ENCODE measurements around the gene SASH1. TPM values are rescaled to one million over a fixed set of nuclear protein-coding genes. Genes with fewer than 3 reads are reported as not detected.

SASH1 gene
- total RNA-seq, 2 donors from 2014 or later: 21.0 to 49.8 TPM

- ATAC-seq (no peak), DNase-seq (no peak)
- no peaks in the 10 kb centered on the region for H3K36me3 ChIP-seq (replicated peaks in 1 of 2; ENCODE audit: insufficient read depth in 1 of 2, low read depth in 2 of 2)
- 67 to 69% methylated on average over 1 of the region's 1 CpG for WGBS, 2 donors
- H3K4me1 ChIP-seq: peaks cover 7% of the 10 kb centered on the region
- H3K27me3 ChIP-seq: no peaks in the 10 kb centered on the region
- TF ChIP-seq POLR2A (IDR thresholded peaks at IDR 0.05) (no peak), CTCF (IDR thresholded peaks at IDR 0.05) (no peak)
- no peak overlapping the region for H3K27ac ChIP-seq
- intact Hi-C loops (cut with DNase I): no loop called here
- no peak overlapping the region for H3K4me3 ChIP-seq
- H3K9me3 ChIP-seq: no peaks in the 10 kb centered on the region
Measured at GRCh38 chr6:148296771-148297170, 45.9 kb upstream of the SASH1 start.

DNA sequence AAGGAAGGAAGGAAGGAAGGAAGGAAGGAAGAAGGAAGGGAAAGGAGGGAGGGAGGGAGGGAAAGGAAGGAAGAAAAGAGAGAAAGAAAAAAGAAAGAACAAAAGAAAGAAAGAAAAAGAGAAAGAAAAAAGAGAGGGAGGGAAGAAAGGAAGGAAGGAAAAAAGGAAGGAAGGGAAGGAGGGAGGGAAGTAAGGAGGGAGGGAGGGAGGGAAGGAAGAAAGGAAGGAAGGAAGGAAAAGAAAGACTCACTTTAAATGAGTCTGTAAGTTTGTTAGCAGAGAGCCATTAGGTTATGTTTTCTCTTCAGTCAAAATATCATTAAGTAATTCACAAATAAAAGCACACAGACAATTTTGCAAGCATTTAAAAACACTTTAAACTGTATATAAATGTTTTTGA lies 44.0 kb upstream of the SASH1 start:
- no peaks in the 10 kb centered on the region for H3K9me3 ChIP-seq
- H3K27me3 ChIP-seq: no peaks in the 10 kb centered on the region
- ATAC-seq (no peak), DNase-seq (no peak)
- H3K4me1 ChIP-seq: peaks cover under 1% of the 10 kb centered on the region
- H3K4me3 ChIP-seq: no peak overlapping the region
- TF ChIP-seq CTCF (IDR thresholded peaks at IDR 0.05) (no peak), POLR2A (IDR thresholded peaks at IDR 0.05) (no peak)
- intact Hi-C loops (cut with DNase I): no loop called here
- H3K36me3 ChIP-seq (replicated peaks in 1 of 2; ENCODE audit: insufficient read depth in 1 of 2, low read depth in 2 of 2): no peaks in the 10 kb centered on the region
- no peak overlapping the region for H3K27ac ChIP-seq

GRCh38 chr6:148303616-148304015 lies 39.0 kb upstream of the SASH1 start:
- no peak for DNase-seq
- no peaks in the 10 kb centered on the region for H3K9me3 ChIP-seq
- no peak overlapping the region for H3K4me3 ChIP-seq
- H3K27ac ChIP-seq: no peak overlapping the region
- no peak for ATAC-seq
- no peak for TF ChIP-seq POLR2A (IDR thresholded peaks at IDR 0.05)
- TF ChIP-seq CTCF (IDR thresholded peaks at IDR 0.05): no peak
- H3K4me1 ChIP-seq: no peaks in the 10 kb centered on the region
- H3K36me3 ChIP-seq (replicated peaks in 1 of 2; ENCODE audit: insufficient read depth in 1 of 2, low read depth in 2 of 2): no peaks in the 10 kb centered on the region
- intact Hi-C loops (cut with DNase I): no loop called here
- 94 to 97% methylated on average over 5 of the region's 5 CpGs for WGBS, 2 donors
- H3K27me3 ChIP-seq: no peaks in the 10 kb centered on the region

DNA sequence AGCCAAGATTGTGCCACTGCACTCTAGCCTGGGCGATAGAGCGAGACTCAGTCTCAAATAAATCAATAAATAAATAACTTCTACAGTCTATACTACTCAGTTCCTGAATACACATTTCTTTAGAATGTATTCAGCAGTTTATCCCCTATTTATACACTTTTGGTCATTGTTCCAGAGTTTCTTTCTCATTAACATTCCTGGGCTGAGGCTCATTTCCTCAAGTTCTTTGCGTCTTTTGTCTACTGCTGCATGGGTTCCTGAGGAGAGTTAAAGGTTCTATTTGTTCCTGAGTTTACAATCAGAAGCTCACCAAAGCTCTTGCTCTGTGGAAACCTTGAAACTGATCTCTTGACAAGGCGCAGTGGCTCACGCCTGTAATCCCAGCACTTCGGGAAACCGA lies 37.7 kb upstream of the SASH1 start:
- Histone ChIP-seq H3K27ac (no peak overlapping the region), H3K4me1 (no peaks in the 10 kb centered on the region), H3K9me3 (no peaks in the 10 kb centered on the region), H3K27me3 (no peaks in the 10 kb centered on the region), H3K36me3 (replicated peaks in 1 of 2; ENCODE audit: insufficient read depth in 1 of 2, low read depth in 2 of 2) (no peaks in the 10 kb centered on the region), H3K4me3 (no peak overlapping the region)
- ATAC-seq (no peak), DNase-seq (no peak)
- 72 to 74% methylated on average over 7 of the region's 7 CpGs for WGBS, 2 donors
- TF ChIP-seq CTCF (IDR thresholded peaks at IDR 0.05): no peak
- TF ChIP-seq POLR2A (IDR thresholded peaks at IDR 0.05): no peak
- intact Hi-C loops (cut with DNase I): no loop called here

DNA sequence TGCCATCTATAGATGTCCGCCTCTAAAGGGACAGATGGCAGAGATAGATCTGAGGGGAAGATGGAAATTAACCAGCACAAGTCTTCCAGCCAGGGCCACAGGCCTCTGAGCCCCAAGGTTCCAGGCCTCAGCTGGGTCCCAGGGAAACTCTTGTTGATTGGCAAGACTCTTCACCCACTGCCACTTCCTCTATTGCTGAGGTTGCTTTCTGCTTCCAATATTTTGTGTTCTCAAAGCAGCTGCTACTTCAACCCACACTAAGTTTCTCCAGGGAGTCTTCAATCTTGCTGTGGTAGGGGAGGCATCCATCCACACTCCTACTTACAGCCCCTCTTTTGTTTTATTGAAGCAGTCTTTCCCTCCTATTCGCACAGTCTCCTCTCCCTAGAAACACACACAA lies 36.4 kb upstream of the SASH1 start:
- intact Hi-C loops (cut with DNase I): no loop called here
- no peaks in the 10 kb centered on the region for H3K4me1 ChIP-seq
- no peak overlapping the region for H3K27ac ChIP-seq
- WGBS, 2 donors: 90 to 93% methylated on average over 2 of the region's 2 CpGs
- TF ChIP-seq CTCF (IDR thresholded peaks at IDR 0.05) (no peak), POLR2A (IDR thresholded peaks at IDR 0.05) (no peak)
- DNase-seq: no peak
- no peaks in the 10 kb centered on the region for H3K36me3 ChIP-seq (replicated peaks in 1 of 2; ENCODE audit: insufficient read depth in 1 of 2, low read depth in 2 of 2)
- no peaks in the 10 kb centered on the region for H3K9me3 ChIP-seq
- H3K4me3 ChIP-seq: no peak overlapping the region
- no peaks in the 10 kb centered on the region for H3K27me3 ChIP-seq
- no peak for ATAC-seq

Data from body of pancreas (tissue), 4 donors.